ENCODE data around the gene KIF3B. TPM values are rescaled to one million over a fixed set of nuclear protein-coding genes. Genes with fewer than 3 reads are reported as not detected.
"Not testable (repeated sequence)": the region's sequence is repeated elsewhere in the genome, so short reads cannot be mapped to it uniquely, and the experiment has no call there.

Gene KIF3B
- total RNA-seq, 4 donors from 2014 or later = 4.8 to 8.7 (median 6.4) TPM

DNA sequence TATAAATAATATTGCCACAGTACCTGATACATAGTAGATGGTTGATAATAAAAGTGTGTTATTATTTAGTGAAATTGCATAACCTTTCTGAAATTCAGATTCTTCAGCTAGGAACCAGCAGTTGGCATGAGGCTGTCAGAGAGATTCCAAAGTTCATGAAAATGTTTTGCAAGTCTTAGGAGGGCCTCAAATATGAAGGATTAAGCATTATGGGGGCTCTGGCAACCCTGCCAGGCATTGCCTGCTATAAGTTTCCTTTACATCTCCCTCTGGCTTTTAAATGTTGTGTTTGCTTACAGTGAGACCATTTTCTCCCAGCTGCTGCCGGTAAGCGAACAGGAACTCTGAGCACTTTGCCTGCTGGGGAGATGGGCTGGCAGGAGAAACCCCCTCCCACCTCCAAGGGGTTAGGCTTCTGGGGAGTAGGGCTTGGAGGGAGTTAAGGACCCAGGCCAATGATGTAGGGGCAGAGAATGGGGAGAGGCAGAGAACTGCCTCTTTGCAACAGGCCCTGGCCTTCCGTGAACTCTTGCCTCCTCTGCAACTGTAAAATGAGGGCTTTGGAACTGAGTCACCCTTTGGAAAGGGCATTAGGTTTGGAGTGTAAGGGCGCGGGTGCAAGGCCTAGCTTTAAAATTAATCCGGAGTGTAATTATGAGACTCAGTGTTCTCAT lies 33.2 kb upstream of the KIF3B start:
- DNase-seq (no peak), ATAC-seq (no peak)
- Histone ChIP-seq H3K4me1 (no peaks in the 10 kb centered on the region), H3K4me3 (no peak overlapping the region), H3K9me3 (no peaks in the 10 kb centered on the region), H3K36me3 (no peaks in the 10 kb centered on the region), H3K27ac (no peak overlapping the region), H3K27me3 (no peaks in the 10 kb centered on the region)
- no peak for TF ChIP-seq POLR2A (IDR thresholded peaks at IDR 0.05)
- no peak for TF ChIP-seq CTCF (IDR thresholded peaks at IDR 0.05 in 4 of 5, conservative IDR thresholded peaks at IDR 0.05 in 1 of 5)
- intact Hi-C loops (cut with DNase I; ENCODE audit: low total_unique reads) = no loop called here
- in situ Hi-C loops (cut with MboI; ENCODE audit: low sequenced_read_pairs in 4 of 4) = no loop called here

- intact Hi-C loops (cut with DNase I; ENCODE audit: low total_unique reads) = no loop called here
- Histone ChIP-seq H3K27ac (no peak overlapping the region), H3K4me1 (no peaks in the 10 kb centered on the region), H3K9me3 (no peaks in the 10 kb centered on the region), H3K36me3 (no peaks in the 10 kb centered on the region), H3K4me3 (no peak overlapping the region), H3K27me3 (no peaks in the 10 kb centered on the region)
- ATAC-seq = no peak
- DNase-seq = no peak
- no peak for TF ChIP-seq CTCF (IDR thresholded peaks at IDR 0.05 in 4 of 5, conservative IDR thresholded peaks at IDR 0.05 in 1 of 5)
- TF ChIP-seq POLR2A (IDR thresholded peaks at IDR 0.05) = no peak
- in situ Hi-C loops (cut with MboI; ENCODE audit: low sequenced_read_pairs in 4 of 4) = no loop called here
Measured at GRCh38 chr20:32244959-32245358, 32.5 kb upstream of the KIF3B start.

DNA sequence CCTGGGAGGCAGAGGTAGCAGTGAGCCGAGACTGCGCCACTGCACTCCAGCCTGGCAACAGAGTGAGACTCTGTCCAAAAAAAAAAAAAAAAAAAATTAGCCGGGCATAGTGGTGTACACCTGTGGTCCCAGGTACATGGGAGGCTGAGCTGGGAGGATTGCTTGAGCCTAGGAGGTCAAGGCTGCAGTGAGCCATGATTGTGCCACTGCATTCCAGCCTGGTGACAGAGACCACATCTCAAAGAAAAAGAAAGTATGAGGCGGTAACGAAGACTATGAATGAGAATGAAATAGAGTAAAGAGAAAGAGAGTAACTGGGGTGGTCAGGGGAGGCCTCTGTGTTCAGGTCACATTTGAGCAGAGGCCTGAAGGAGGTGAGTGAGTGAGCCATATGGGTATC lies 31.2 kb upstream of the KIF3B start:
- in situ Hi-C loops (cut with MboI; ENCODE audit: low sequenced_read_pairs in 4 of 4) = not testable (repeated sequence)

GRCh38 chr20:32248043-32248442 lies 29.4 kb upstream of the KIF3B start:
- Histone ChIP-seq H3K27me3 (no peaks in the 10 kb centered on the region), H3K9me3 (no peaks in the 10 kb centered on the region), H3K4me1 (no peaks in the 10 kb centered on the region), H3K4me3 (no peak overlapping the region), H3K27ac (no peak overlapping the region), H3K36me3 (no peaks in the 10 kb centered on the region)
- no peak for ATAC-seq
- in situ Hi-C loops (cut with MboI; ENCODE audit: low sequenced_read_pairs in 4 of 4) (no loop called here), intact Hi-C loops (cut with DNase I; ENCODE audit: low total_unique reads) (no loop called here)
- DNase-seq = no peak
- TF ChIP-seq CTCF (IDR thresholded peaks at IDR 0.05 in 4 of 5, conservative IDR thresholded peaks at IDR 0.05 in 1 of 5) (no peak), POLR2A (IDR thresholded peaks at IDR 0.05) (no peak)

More for the DNA sequence above, 31.2 kb upstream of the KIF3B start:
- H3K36me3 ChIP-seq; ATAC-seq; DNase-seq; intact Hi-C loops (cut with DNase I; ENCODE audit: low total_unique reads); H3K27me3 ChIP-seq; H3K4me1 ChIP-seq; H3K9me3 ChIP-seq; H3K27ac ChIP-seq; H3K4me3 ChIP-seq: not testable (repeated sequence)

- ATAC-seq (no peak), DNase-seq (no peak)
- no peak overlapping the region for H3K27ac ChIP-seq
- no peak for TF ChIP-seq CTCF (IDR thresholded peaks at IDR 0.05 in 4 of 5, conservative IDR thresholded peaks at IDR 0.05 in 1 of 5)
- no peak for TF ChIP-seq POLR2A (IDR thresholded peaks at IDR 0.05)
- in situ Hi-C loops (cut with MboI; ENCODE audit: low sequenced_read_pairs in 4 of 4) (no loop called here), intact Hi-C loops (cut with DNase I; ENCODE audit: low total_unique reads) (no loop called here)
- H3K4me3 ChIP-seq = no peak overlapping the region
- H3K9me3 ChIP-seq = no peaks in the 10 kb centered on the region
- no peaks in the 10 kb centered on the region for H3K36me3 ChIP-seq
- H3K4me1 ChIP-seq = no peaks in the 10 kb centered on the region
- no peaks in the 10 kb centered on the region for H3K27me3 ChIP-seq
Measured at GRCh38 chr20:32249030-32249738, 28.3 kb upstream of the KIF3B start.
